HG03060 (cell line): ENCODE data around the gene DSCAML1.

ENCODE experiments used
- ATAC-seq: cut with Tn5 transposase; IDR thresholded peaks from one replicate; pipeline ENCODE4 v1.9.1; 2021; ENCODE audit warnings: low read depth, moderate number of reproducible peaks; ENCODE audit not compliant: unreplicated experiment

The DSCAML1 gene

GRCh38 chr11:117831661-117832415 lies 34.8 kb upstream of the DSCAML1 start:
- no peak for ATAC-seq

- no peak for ATAC-seq
Measured at GRCh38 chr11:117830674-117831351, 33.8 kb upstream of the DSCAML1 start.

GRCh38 chr11:117830072-117830471 lies 33.1 kb upstream of the DSCAML1 start:
- no peak for ATAC-seq

- ATAC-seq: no peak
Measured at GRCh38 chr11:117829369-117829725, 32.3 kb upstream of the DSCAML1 start.

- ATAC-seq: peak; percentile 40
Measured at GRCh38 chr11:117828611-117829368, 31.8 kb upstream of the DSCAML1 start.

- no peak for ATAC-seq
Measured at GRCh38 chr11:117827521-117828511, 30.8 kb upstream of the DSCAML1 start.

- ATAC-seq: no peak
Measured at GRCh38 chr11:117826832-117827231, 29.8 kb upstream of the DSCAML1 start.

GRCh38 chr11:117826190-117826570 lies 29.2 kb upstream of the DSCAML1 start:
- ATAC-seq: no peak

GRCh38 chr11:117825538-117826189 lies 28.6 kb upstream of the DSCAML1 start:
- ATAC-seq: no peak

GRCh38 chr11:117824571-117825537 lies 27.8 kb upstream of the DSCAML1 start, which contains the start of gene FXYD2:
TSS of gene FXYD2 (minus strand) at chr11:117824744. CDS start at chr11:117824678, 66 bp downstream.
- ATAC-seq: no peak

GRCh38 chr11:117823946-117824420 lies 27.0 kb upstream of the DSCAML1 start:
- ATAC-seq: no peak

GRCh38 chr11:117823294-117823945 lies 26.4 kb upstream of the DSCAML1 start:
- no peak for ATAC-seq

GRCh38 chr11:117822074-117823033 lies 25.3 kb upstream of the DSCAML1 start:
- ATAC-seq: no peak

- no peak for ATAC-seq
Measured at GRCh38 chr11:117821431-117821830, 24.4 kb upstream of the DSCAML1 start.

GRCh38 chr11:117820516-117820915 lies 23.5 kb upstream of the DSCAML1 start:
- ATAC-seq: no peak

- ATAC-seq: no peak
Measured at GRCh38 chr11:117820071-117820470, 23.1 kb upstream of the DSCAML1 start.
